ENCODE results near the gene DDAH1. TPM values are rescaled to one million over a fixed set of nuclear protein-coding genes. Genes with fewer than 3 reads are reported as not detected.

DDAH1 gene
- polyA plus RNA-seq, 1 donor: 115 TPM

GRCh38 chr1:85363521-85363920, 101.4 kb downstream of the DDAH1 start:
- DNase-seq: peak in 1 of 2 donors; percentile 29
- Histone ChIP-seq H3K36me3 (ENCODE audit: control insufficient read depth, insufficient read depth, low read length) (no peaks in the 10 kb centered on the region), H3K27me3 (ENCODE audit: control insufficient read depth, insufficient read depth, low read length) (no peaks in the 10 kb centered on the region), H3K4me1 (ENCODE audit: control insufficient read depth, insufficient read depth, low read length) (peaks cover 5% of the 10 kb centered on the region), H3K27ac (ENCODE audit: low read length) (no peak overlapping the region), H3K9me3 (ENCODE audit: control insufficient read depth, low read depth, low read length) (no peaks in the 10 kb centered on the region), H3K4me3 (ENCODE audit: low read length) (no peak overlapping the region)

GRCh38 chr1:85363092-85363491, 101.9 kb downstream of the DDAH1 start:
- no peak for DNase-seq
- Histone ChIP-seq H3K9me3 (ENCODE audit: control insufficient read depth, low read depth, low read length) (no peaks in the 10 kb centered on the region), H3K4me1 (ENCODE audit: control insufficient read depth, insufficient read depth, low read length) (peaks cover 5% of the 10 kb centered on the region), H3K27me3 (ENCODE audit: control insufficient read depth, insufficient read depth, low read length) (no peaks in the 10 kb centered on the region), H3K4me3 (ENCODE audit: low read length) (no peak overlapping the region), H3K27ac (ENCODE audit: low read length) (no peak overlapping the region), H3K36me3 (ENCODE audit: control insufficient read depth, insufficient read depth, low read length) (no peaks in the 10 kb centered on the region)
- WGBS (ENCODE audit: insufficient coverage, low lambda C conversion rate): no CpG with 5 or more reads among the region's 1 CpG

- no peaks in the 10 kb centered on the region for H3K36me3 ChIP-seq (ENCODE audit: control insufficient read depth, insufficient read depth, low read length)
- H3K4me1 ChIP-seq (ENCODE audit: control insufficient read depth, insufficient read depth, low read length): peaks cover 5% of the 10 kb centered on the region
- no peak overlapping the region for H3K4me3 ChIP-seq (ENCODE audit: low read length)
- no peaks in the 10 kb centered on the region for H3K9me3 ChIP-seq (ENCODE audit: control insufficient read depth, low read depth, low read length)
- no peaks in the 10 kb centered on the region for H3K27me3 ChIP-seq (ENCODE audit: control insufficient read depth, insufficient read depth, low read length)
- no peak overlapping the region for H3K27ac ChIP-seq (ENCODE audit: low read length)
- DNase-seq: no peak
These were observed 103.2 kb downstream of the DDAH1 start for GRCh38 chr1:85361606-85362296.

DNA sequence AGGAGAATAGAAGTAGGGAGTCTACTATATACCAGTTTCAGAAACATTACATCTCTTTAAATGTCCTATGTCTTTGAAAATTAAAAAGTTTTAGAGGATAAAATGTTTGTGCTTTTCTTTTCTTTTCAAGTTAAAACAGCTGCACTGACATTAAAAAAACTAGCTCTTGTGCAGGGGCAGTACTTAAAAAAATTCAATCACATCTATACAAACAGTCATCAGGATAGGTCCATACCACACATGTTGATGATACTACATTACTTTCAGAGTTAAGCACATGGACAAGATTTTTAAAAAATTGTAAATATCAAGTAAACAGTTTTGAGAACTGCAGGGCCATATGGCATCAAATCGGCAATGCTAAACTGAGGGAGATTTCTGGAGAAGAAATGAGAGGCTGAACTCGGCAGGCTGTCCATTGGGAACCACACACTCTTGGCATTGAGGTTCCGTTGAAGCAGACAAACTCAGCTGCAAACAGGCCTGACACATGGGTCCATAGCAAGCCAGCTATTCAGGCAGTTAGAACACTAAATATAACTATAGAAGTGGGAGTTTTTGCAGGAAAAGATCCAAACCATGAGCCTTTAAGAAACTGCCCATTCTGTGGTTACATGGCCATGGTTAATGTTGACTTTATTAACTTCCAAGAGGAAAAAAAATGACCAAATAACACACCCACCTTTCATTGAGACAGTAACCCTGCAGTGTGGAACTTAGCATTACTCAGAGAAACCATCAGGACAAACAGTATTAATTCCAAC, 104.0 kb downstream of the DDAH1 start:
- no peaks in the 10 kb centered on the region for H3K36me3 ChIP-seq (ENCODE audit: control insufficient read depth, insufficient read depth, low read length)
- no peaks in the 10 kb centered on the region for H3K9me3 ChIP-seq (ENCODE audit: control insufficient read depth, low read depth, low read length)
- DNase-seq: no peak
- H3K4me3 ChIP-seq (ENCODE audit: low read length): no peak overlapping the region
- peaks cover 5% of the 10 kb centered on the region for H3K4me1 ChIP-seq (ENCODE audit: control insufficient read depth, insufficient read depth, low read length)
- no CpG with 5 or more reads among the region's 3 CpGs for WGBS (ENCODE audit: insufficient coverage, low lambda C conversion rate)
- H3K27ac ChIP-seq (ENCODE audit: low read length): no peak overlapping the region
- no peaks in the 10 kb centered on the region for H3K27me3 ChIP-seq (ENCODE audit: control insufficient read depth, insufficient read depth, low read length)

GRCh38 chr1:85359874-85360721, 104.9 kb downstream of the DDAH1 start:
- Histone ChIP-seq H3K27me3 (ENCODE audit: control insufficient read depth, insufficient read depth, low read length) (no peaks in the 10 kb centered on the region), H3K4me3 (ENCODE audit: low read length) (no peak overlapping the region), H3K36me3 (ENCODE audit: control insufficient read depth, insufficient read depth, low read length) (no peaks in the 10 kb centered on the region), H3K4me1 (ENCODE audit: control insufficient read depth, insufficient read depth, low read length) (peaks cover 5% of the 10 kb centered on the region), H3K9me3 (ENCODE audit: control insufficient read depth, low read depth, low read length) (no peaks in the 10 kb centered on the region), H3K27ac (ENCODE audit: low read length) (no peak overlapping the region)
- DNase-seq: no peak
- WGBS (ENCODE audit: insufficient coverage, low lambda C conversion rate): 83% methylated on average over 1 of the region's 1 CpG

- no peak for DNase-seq
- Histone ChIP-seq H3K4me3 (ENCODE audit: low read length) (no peak overlapping the region), H3K4me1 (ENCODE audit: control insufficient read depth, insufficient read depth, low read length) (peaks cover 3% of the 10 kb centered on the region), H3K27me3 (ENCODE audit: control insufficient read depth, insufficient read depth, low read length) (no peaks in the 10 kb centered on the region), H3K27ac (ENCODE audit: low read length) (no peak overlapping the region), H3K36me3 (ENCODE audit: control insufficient read depth, insufficient read depth, low read length) (no peaks in the 10 kb centered on the region), H3K9me3 (ENCODE audit: control insufficient read depth, low read depth, low read length) (no peaks in the 10 kb centered on the region)
- 100% methylated on average over 1 of the region's 5 CpGs for WGBS (ENCODE audit: insufficient coverage, low lambda C conversion rate)
These were observed 106.1 kb downstream of the DDAH1 start for GRCh38 chr1:85358702-85359438.

DNA sequence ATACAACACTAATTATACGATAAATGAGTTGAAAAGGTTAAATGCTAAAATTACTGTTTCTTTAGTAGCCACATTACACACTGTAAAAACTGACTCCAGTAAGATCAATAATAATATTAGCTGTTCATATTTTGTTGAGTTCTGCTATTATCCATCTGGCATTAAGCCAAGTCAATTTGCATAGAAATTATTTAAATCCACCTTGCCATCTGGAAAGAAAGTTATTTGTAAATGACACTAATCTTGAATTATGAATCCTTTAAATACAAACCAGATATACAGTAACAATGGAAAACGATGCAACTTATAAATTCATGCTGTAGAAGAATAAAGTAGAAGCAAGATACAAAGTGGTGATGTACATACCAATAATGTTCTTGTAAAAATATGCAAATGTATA, 107.1 kb downstream of the DDAH1 start:
- Histone ChIP-seq H3K27ac (ENCODE audit: low read length) (no peak overlapping the region), H3K27me3 (ENCODE audit: control insufficient read depth, insufficient read depth, low read length) (no peaks in the 10 kb centered on the region), H3K36me3 (ENCODE audit: control insufficient read depth, insufficient read depth, low read length) (no peaks in the 10 kb centered on the region), H3K4me3 (ENCODE audit: low read length) (no peak overlapping the region), H3K4me1 (ENCODE audit: control insufficient read depth, insufficient read depth, low read length) (peaks cover 3% of the 10 kb centered on the region), H3K9me3 (ENCODE audit: control insufficient read depth, low read depth, low read length) (no peaks in the 10 kb centered on the region)
- WGBS (ENCODE audit: insufficient coverage, low lambda C conversion rate): 90% methylated on average over 2 of the region's 2 CpGs
- DNase-seq: no peak

- Histone ChIP-seq H3K27me3 (ENCODE audit: control insufficient read depth, insufficient read depth, low read length) (no peaks in the 10 kb centered on the region), H3K9me3 (ENCODE audit: control insufficient read depth, low read depth, low read length) (no peaks in the 10 kb centered on the region), H3K27ac (ENCODE audit: low read length) (no peak overlapping the region), H3K4me3 (ENCODE audit: low read length) (no peak overlapping the region), H3K36me3 (ENCODE audit: control insufficient read depth, insufficient read depth, low read length) (peaks cover 6% of the 10 kb centered on the region), H3K4me1 (ENCODE audit: control insufficient read depth, insufficient read depth, low read length) (peaks cover 3% of the 10 kb centered on the region)
- no peak for DNase-seq
These were observed 108.8 kb downstream of the DDAH1 start for GRCh38 chr1:85356130-85356529.

DNA sequence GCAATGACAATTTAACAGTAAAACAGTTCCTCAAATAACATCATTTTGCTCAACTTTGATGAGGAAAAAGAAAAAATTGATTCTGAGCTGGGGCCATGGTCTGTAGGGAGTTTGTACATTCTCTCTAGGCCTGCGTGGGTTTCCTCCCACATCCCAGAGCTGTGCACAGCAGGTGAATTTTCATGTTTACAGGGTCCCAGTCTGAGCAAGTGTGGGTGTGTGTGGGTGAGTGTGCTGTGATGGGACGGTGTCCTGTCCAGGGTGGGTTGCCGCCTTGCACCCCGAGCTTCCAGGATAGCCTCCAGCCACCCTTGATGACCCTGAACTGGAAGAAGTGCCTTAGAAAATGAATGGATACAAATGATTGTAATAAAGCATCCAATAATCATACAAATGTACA, 112.9 kb downstream of the DDAH1 start:
- 100% methylated on average over 2 of the region's 4 CpGs for WGBS (ENCODE audit: insufficient coverage, low lambda C conversion rate)
- DNase-seq: no peak
- H3K27me3 ChIP-seq (ENCODE audit: control insufficient read depth, insufficient read depth, low read length): no peaks in the 10 kb centered on the region
- H3K36me3 ChIP-seq (ENCODE audit: control insufficient read depth, insufficient read depth, low read length): peaks cover 36% of the 10 kb centered on the region
- no peak overlapping the region for H3K4me3 ChIP-seq (ENCODE audit: low read length)
- no peak overlapping the region for H3K27ac ChIP-seq (ENCODE audit: low read length)
- H3K4me1 ChIP-seq (ENCODE audit: control insufficient read depth, insufficient read depth, low read length): no peaks in the 10 kb centered on the region
- H3K9me3 ChIP-seq (ENCODE audit: control insufficient read depth, low read depth, low read length): no peaks in the 10 kb centered on the region

DNA sequence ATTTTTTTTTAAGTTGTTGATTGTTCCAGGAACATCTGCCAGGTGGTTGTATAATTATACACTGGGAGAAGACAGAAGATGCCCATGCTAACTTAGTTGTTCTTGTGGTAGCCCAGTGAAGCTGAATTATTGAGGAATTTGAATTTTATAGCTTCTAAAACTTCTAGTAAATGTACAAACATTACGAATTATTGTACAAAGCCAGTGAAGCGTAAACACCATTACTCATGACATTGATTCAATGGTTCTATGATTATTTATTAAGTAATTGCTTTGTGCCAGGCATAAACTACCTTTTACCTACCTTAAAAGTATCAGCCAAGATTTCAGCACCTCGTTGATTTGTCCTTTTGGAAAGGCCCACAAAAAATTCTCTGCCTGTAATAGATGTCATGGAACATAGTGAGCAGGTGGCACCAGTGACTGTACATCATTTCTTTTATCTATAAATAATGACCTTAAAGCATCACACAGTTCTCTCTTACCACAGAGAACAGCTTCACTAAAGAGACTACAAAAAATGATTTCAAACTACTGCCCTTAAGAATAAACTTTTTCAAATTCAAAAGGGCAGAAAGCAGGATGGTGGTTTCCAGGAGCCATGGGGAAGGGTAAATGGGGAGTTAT, 113.6 kb downstream of the DDAH1 start:
- WGBS (ENCODE audit: insufficient coverage, low lambda C conversion rate): no CpG with 5 or more reads among the region's 3 CpGs
- Histone ChIP-seq H3K36me3 (ENCODE audit: control insufficient read depth, insufficient read depth, low read length) (peaks cover 36% of the 10 kb centered on the region), H3K27ac (ENCODE audit: low read length) (no peak overlapping the region), H3K4me3 (ENCODE audit: low read length) (no peak overlapping the region), H3K9me3 (ENCODE audit: control insufficient read depth, low read depth, low read length) (no peaks in the 10 kb centered on the region), H3K4me1 (ENCODE audit: control insufficient read depth, insufficient read depth, low read length) (no peaks in the 10 kb centered on the region), H3K27me3 (ENCODE audit: control insufficient read depth, insufficient read depth, low read length) (no peaks in the 10 kb centered on the region)
- no peak for DNase-seq

Data from large intestine (tissue), 3 donors.